Stimulated activated CD8-positive, alpha-beta memory T cell treated with anti-CD3 and anti-CD28 coated beads, Interleukin-15, amount 100 ng/mL, for 1 hour (primary cell): ENCODE results near the gene SPRYD3.

ENCODE experiments used
- DNase-seq: peaks from one replicate; pipeline ENCODE4 v3.0.0-alpha.2; 2020; ENCODE audit warnings: low read depth

Gene SPRYD3

DNA sequence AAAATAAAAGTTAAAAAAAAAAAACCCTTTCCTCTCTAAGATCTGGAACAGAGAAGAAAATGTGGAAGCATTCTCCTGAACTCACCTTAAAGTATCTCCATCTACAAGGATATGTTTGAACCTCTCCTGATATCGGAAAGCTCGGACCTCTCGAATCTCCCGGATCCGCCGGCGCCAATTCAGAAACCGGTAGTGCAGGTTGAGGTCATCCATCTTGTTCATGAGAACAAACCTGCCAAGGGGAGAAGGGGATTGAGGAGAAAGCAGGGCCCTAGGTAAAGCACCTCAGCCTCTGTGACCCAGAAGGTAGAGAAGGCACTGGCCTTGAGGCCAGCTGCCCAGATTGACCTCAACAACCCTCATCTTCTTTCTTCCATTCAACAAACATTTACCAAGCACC lies 2.2 kb downstream of the SPRYD3 start:
- no peak for DNase-seq

DNA sequence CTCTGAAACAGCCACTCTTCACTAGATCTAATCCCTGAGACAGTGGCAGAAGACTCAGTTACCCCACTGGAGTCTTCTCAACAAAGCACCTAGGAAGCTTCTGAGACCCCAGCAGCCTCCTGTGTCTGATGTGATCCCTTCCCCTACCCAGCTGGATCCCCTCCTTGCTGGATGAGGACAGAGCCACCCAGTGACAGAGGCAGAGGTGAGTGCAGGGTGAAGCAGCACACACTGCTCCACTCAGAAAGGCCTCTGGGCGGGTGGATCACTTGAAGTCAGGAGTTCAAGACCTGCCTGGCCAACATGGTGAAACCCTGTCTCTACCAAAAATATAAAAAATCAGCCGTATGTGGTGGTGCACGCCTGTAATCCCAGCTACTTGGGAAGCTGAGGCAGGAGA lies 2.7 kb downstream of the SPRYD3 start:
- no peak for DNase-seq

- DNase-seq, result no peak
Measured at GRCh38 chr12:53074999-53075370, 4.2 kb downstream of the SPRYD3 start.

DNA sequence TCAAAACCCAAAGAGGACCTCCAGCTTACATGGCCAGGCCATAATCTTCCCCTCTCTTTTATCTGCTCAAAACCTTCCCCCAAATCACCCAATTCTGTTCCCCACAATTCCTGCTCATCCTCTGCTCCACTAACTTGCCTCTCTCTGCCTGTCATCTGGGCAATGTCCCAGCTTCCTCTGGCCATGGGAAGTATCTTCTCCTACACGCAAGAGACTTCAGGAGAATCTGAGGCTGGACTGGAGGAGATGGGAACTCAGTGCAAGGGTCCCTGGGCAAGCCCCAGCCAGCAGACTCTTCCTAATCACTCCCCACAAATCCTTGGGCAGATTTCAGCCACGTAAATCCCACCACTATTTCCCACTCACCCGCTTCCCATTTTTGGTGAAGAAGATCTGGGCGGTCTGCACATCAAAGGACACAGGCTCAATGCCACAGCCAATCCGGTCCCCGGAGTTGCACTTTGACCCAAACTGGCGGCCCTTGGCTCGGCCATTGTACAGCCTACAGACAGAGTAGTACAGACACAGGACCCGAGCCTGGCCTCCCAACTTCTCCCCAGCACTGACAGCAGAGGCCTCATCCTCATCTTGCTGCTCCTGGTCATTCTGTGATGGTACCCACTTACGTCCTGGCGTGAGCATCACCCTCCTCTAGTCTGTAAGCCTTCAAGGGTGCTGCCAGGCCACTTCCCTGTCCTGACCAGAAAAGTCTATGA lies 4.7 kb downstream of the SPRYD3 start:
- no peak for DNase-seq

GRCh38 chr12:53073881-53074280 lies 5.3 kb downstream of the SPRYD3 start:
- DNase-seq, result no peak

GRCh38 chr12:53071591-53072551 lies 7.3 kb downstream of the SPRYD3 start:
- DNase-seq, result no peak

DNA sequence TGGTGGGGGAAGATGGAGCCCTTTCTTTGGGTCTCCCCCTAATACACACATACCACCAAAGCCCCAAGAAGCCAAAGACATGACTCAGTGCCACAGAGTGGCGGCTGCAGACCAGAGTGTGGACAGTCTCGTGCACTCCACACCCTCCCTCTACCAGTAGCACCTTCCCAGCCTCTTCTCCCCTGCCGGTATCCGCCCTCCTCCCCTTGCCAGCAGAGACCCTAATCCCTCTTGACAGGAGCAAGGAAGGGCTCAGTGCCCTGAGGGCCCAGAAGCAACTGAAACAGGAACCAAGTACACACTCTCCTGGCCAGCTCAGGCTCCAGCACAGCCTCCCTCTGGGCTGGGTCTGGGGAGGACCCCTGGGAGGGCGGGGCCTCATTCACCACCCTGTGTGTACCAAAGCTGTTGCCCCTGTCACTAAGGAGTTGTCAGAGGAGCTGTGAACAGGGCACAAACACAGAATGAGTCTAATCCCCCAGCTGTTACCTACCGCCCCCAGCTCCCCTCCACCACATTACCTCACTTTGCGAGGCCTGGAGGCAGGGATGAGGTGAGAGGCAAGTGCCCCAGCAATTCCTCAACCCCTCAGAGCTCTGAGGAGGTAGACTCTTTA lies 8.2 kb downstream of the SPRYD3 start:
- no peak for DNase-seq

DNA sequence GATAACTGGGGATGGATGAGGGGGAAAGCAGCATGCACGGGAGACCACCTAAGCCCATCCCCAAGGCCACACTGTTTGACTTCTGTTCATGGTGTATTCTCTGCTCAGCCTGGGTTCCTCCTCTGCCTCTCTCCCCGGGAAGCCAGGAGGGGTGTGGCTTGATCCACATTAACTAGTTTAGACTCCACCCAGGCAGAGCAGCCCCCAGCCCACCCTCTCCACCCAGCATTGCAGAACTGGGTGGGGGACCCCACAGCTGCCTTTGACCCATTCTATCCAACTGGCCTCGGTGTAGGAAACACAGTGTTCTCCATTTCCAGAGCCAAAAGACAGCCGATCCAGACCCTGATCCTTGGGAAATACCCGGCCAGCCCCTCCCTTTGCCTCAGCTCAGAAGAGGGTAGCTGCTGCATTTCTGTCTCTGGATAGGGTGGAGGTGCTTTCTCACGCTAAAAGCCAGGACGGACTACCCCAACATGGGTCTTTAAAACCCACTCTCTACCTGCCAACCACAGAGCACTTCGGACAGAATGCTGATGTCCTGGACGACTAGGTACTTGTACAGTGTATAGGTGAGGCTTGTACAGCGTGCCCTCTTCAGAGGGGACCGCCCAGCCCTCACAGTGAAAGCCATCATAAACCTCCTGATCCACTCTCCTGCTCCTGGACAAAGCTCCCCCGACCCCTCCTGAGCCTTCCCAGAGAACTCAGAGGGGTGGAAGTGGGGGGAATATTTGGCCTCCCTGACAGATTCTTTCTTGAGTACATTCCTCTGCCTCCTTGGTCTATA lies 9.4 kb downstream of the SPRYD3 start:
- DNase-seq, result no peak

DNA sequence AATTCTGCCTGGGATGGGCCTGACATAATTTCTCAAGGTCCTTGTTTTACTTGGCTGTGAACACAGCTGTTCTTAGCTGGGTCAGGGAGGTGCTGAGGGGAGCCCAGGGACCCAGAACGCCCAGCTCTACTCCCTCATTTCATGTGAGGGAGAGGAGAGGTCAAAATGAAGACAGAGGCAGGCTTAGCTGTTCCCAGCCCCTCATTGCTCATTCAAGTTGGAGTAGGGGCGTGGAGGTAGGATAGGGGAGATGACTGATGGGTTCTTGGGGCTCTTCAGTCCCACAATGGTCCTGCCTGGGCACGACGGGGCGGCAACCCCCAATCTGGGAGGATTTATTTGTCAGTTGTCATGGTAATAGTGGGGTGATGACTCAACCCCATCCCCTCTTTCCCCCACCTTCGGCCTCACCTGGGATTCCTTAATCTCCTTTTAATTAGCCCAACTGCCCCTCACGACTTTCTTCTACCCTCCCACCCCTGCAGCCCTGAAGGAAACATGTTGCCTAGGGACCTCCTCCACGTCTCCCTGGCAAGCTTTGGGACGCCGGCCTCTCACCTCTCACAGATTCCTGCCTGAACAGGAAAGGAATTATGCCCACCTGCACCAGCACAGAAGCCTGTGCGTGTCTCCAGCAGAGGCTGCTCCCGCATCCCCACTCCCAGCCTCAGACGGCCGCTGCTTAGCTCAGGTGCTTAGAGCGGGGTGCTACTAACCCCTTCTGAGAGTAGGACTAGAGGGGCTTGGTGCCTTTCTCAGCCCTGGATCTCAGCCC lies 10.2 kb downstream of the SPRYD3 start:
- DNase-seq, result no peak

DNA sequence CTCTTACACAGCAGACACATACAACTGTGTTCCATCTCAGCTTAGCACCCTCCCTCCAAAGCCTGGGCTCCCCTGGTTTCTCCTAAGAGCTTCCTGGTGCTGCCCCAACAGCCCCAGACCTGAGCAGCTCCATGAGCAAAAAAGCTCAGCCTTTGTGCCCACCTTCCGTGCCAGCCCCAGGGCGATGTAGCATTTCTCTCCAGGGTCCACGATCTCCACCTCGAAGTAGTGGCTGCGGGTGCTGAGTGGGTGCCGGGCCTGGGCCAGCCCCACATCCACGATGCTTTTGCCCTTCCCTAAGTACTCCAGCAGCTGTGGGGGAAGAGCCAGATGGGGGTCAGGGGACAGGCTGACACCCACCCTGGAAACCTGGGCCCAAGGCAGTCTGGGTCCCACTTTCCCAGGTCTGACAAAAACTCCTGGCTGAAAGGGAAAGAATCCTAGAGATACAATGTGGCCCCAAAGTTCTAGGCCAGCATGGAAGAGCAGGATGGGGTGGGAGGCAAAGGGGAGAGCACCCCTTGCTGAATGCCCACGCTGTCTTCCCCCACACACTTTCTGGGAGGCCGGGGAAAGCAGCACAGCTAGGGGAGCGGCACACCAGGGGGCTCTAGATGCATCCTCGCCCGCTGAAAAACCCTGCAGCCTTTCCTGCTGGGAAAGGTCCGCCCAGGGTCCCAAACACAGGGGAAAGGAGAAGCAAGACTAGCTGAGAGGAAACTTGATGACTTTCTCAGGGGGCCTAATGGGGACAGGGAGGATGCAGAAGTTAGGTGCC lies 11.0 kb downstream of the SPRYD3 start:
- DNase-seq, result no peak

GRCh38 chr12:53067074-53067992 lies 11.9 kb downstream of the SPRYD3 start:
- DNase-seq, result no peak

DNA sequence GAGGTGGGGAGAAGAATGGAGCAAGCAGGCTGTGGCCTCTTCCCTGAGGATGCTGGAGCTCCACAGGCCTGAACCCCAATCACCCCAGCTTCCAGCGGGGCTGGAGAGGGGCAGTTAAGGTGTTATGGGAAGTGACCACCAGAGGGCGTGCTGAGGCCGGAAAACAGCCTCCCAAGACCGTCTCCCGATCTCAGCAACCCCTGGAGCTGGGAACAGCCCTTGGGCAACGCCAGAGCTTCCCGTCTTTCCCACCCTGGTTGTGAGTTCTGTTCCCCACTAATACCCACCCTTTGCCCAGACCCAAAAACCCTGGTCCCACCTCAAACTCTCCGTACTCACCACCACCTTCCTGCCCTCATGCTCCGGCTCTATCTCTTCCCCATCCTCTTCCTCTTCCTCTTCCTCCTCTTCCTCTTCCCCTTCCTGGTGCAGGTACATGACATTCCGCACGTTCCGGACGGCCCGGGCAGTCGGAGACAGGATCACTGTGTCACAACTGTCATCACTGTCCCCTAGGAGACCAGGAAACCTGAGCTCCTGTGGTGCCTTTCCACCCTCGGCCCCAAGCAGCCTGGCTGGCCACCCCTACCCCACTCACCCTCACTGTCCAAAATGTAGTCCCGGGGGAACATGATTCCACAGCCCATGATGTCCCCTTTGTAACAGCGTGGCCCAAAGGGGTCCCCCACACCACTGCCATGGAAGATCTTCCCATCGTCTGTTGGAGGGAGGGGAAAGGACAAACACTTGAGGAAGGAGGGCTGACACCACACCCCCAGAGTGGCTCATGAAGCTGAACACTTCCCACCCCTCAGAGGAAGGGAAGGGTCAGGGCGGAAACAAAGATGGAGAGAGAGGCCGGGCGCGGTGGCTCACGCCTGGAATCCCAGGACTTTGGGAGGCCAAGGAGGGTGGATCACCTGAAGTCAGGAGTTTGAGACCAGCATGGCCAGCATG lies 12.9 kb downstream of the SPRYD3 start:
- DNase-seq, result peak; percentile 64

DNA sequence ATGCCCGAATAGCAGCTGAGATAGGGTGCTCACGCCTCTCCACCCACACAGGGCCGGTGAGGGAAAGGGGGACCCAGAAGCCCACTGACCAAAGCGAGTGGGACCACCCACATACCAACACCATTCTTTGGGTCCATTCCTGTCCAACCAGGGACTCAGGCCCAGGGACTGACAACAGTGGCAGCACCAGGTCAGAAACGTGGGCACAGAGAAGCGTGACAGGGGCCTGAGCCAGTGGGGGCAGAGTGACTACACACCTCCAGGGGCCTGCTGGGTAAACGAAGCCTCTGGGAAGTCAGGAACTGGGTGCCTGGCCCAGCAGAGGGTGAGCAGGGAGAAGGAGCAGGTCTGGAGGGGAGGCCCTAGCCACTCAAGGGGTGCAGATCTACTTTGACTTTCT lies 13.7 kb downstream of the SPRYD3 start:
- no peak for DNase-seq

GRCh38 chr12:53064613-53065436 lies 14.4 kb downstream of the SPRYD3 start:
- DNase-seq, result no peak

DNA sequence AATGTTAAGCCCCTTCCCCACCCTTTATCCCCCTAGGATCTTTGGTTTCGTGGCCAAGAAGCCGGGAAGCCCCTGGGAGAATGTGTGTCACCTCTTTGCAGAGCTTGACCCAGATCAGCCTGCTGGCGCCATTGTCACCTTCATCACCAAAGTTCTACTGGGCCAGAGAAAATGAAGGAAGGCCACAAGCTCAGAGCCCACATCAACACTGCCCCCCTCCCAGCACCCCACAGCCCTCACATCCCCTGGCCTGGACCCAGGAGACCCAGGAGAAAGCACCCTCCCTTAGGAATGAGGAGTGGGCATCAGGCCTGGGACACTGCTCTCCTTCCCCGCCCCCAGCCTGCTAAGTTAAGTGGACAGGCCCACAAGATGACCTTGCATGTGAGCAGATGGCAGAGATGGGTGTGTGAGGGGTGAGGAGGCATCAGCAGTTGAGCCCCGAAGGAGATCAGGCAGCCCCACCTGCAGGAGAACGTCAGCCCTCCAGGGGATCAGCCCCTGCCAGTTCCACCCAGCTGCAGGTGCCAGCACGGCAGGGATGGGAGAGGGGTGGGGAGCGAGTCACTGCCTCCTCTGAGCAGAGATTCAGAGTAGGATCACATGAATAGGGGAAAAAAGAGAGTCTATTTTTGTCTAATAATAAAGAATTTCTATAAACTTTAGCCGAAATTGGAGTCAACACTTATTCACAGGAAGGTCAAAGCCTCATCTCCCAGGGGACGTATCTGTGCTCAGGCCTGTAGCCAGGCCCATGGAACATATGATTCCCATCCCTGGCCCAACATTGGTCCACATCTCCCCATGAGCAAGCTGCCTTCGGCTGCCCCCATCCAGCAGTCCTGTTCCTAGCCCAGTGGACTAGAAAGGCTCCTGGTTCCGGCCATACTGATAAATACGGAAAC lies 15.2 kb downstream of the SPRYD3 start:
- DNase-seq, result no peak
